OCI-LY1 (cell line): Measurements from ENCODE around the gene VARS1.

Experiments
- H2AFZ ChIP-seq: fragments of 200-600 bp; sonication (generic), shearing (Covaris generic); 2 replicates; pipeline ENCODE4 v1.6.0; 2014; ENCODE audit warnings: antibody characterized with exemption, mild to moderate bottlenecking, low read length
- H3F3A ChIP-seq: fragments of 200-600 bp; sonication (generic), shearing (Covaris generic); 2 replicates; pipeline ENCODE4 v1.6.0; 2014; ENCODE audit warnings: mild to moderate bottlenecking, antibody characterized with exemption, low read length, moderate library complexity; ENCODE audit not compliant: insufficient read depth
- H3K27ac ChIP-seq: fragments of 200-600 bp; sonication (generic); 2 replicates; pipeline ENCODE4 v1.5.1; 2014; ENCODE audit warnings: low read length, mixed run types, mild to moderate bottlenecking, low read depth; ENCODE audit not compliant: poor library complexity, severe bottlenecking
- H3K27me3 ChIP-seq: fragments of 200-600 bp; sonication (generic); 2 replicates; pipeline ENCODE4 v1.6.0; 2014; ENCODE audit warnings: antibody characterized with exemption, mild to moderate bottlenecking, low read length, moderate library complexity; ENCODE audit not compliant: insufficient read depth
- H3K36me3 ChIP-seq: fragments of 200-600 bp; sonication (generic); 2 replicates; pipeline ENCODE4 v1.6.1; 2014; ENCODE audit warnings: mild to moderate bottlenecking, antibody characterized with exemption, low read length, moderate library complexity, mixed read lengths; ENCODE audit not compliant: insufficient read depth
- H3K4me1 ChIP-seq: fragments of 200-600 bp; sonication (generic); 2 replicates; pipeline ENCODE4 v1.5.1; 2014; ENCODE audit warnings: mild to moderate bottlenecking, low read length, moderate library complexity; ENCODE audit not compliant: insufficient read depth, severe bottlenecking
- H3K4me2 ChIP-seq: fragments of 200-600 bp; sonication (generic), shearing (Covaris generic); 2 replicates; pipeline ENCODE4 v1.6.1; 2014; ENCODE audit warnings: low read length
- H3K4me3 ChIP-seq: fragments of 200-600 bp; sonication (generic); 2 replicates; pipeline ENCODE4 v1.5.1; 2014; ENCODE audit warnings: low read length, low read depth, mild to moderate bottlenecking, mixed read lengths; ENCODE audit not compliant: poor library complexity, severe bottlenecking
- H3K79me2 ChIP-seq: fragments of 200-600 bp; shearing (Covaris generic); 2 replicates; pipeline ENCODE4 v1.6.1; 2016; ENCODE audit warnings: mixed run types, low read length, mixed read lengths; ENCODE audit not compliant: insufficient read depth
- H3K9ac ChIP-seq: fragments of 200-600 bp; sonication (generic), shearing (Covaris generic); 2 replicates; pipeline ENCODE4 v1.6.1; 2014; ENCODE audit warnings: mild to moderate bottlenecking, low read length, mixed read lengths
- H3K9me2 ChIP-seq: fragments of 200-600 bp; sonication (generic), shearing (Covaris generic); 2 replicates; pipeline ENCODE4 v1.6.1; 2014; ENCODE audit warnings: low read depth, mild to moderate bottlenecking, low read length, mixed read lengths
- H3K9me3 ChIP-seq: fragments of 200-600 bp; shearing (Covaris generic); 2 replicates; pipeline ENCODE4 v1.6.1; 2014; ENCODE audit warnings: low read length, mixed read lengths
- H4K20me1 ChIP-seq: fragments of 200-600 bp; sonication (generic), shearing (Covaris generic); 2 replicates; pipeline ENCODE4 v1.6.0; 2016; ENCODE audit warnings: mild to moderate bottlenecking, low read length; ENCODE audit not compliant: insufficient read depth
- EZH2 ChIP-seq: fragments of 200-600 bp; sonication (generic), shearing (Covaris generic); IDR thresholded peaks from 2 replicates; pipeline ENCODE4 v1.8.0; 2017; ENCODE audit warnings: borderline replicate concordance, mixed run types, mild to moderate bottlenecking, antibody characterized with exemption, low read length, moderate library complexity, mixed read lengths
- TF ChIP-seq, protein P1 (sequence below): fragments of 200-600 bp; sonication (generic), shearing (Covaris generic); IDR thresholded peaks from 2 replicates; pipeline ENCODE4 v1.5.1; 2017; ENCODE audit warnings: mild to moderate bottlenecking, antibody characterized with exemption, low read length, moderate library complexity, mixed read lengths

Gene VARS1

DNA sequence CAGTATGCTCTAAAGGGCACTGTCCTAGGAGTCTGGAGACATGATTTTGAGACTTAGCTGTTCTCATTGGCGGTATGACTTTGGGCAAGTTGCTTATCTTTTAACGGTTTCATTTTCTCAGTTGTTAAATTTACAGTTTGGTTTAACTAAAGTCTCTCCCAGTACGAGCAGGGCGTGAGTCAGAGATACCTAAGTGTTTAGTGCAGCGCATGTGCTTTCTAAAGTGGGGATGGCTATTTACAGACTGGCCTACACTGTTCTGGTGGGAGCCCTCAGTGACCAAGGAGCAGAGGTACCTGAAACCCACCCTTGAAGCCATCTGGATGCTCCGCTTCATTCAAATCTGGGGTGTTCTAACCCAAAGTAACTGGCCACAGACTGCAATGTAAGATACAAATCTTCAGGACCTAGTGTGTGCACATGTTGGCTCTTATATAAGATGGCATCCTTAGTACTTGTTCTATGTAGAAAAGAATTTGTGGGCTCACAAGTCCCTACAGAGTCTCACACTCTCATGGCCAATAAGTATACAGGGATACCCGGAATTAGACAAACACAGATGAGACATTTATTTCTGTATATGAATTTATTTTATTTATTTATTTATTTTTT is 45.0 kb downstream of the VARS1 start:
- Histone ChIP-seq H3K4me1 (no peaks in the 10 kb centered on the region), H2AFZ (no peak overlapping the region), H3K4me2 (no peak overlapping the region), H3K27ac (no peak overlapping the region), H4K20me1 (no peaks in the 10 kb centered on the region), H3K9me3 (no peaks in the 10 kb centered on the region), H3F3A (no peaks in the 10 kb centered on the region), H3K27me3 (no peaks in the 10 kb centered on the region), H3K4me3 (no peak overlapping the region), H3K9me2 (no peaks in the 10 kb centered on the region), H3K9ac (no peak overlapping the region), H3K79me2 (no peaks in the 10 kb centered on the region), H3K36me3 (peaks cover 26% of the 10 kb centered on the region)
- TF ChIP-seq EZH2 = no peak
- TF ChIP-seq, protein P1, sequence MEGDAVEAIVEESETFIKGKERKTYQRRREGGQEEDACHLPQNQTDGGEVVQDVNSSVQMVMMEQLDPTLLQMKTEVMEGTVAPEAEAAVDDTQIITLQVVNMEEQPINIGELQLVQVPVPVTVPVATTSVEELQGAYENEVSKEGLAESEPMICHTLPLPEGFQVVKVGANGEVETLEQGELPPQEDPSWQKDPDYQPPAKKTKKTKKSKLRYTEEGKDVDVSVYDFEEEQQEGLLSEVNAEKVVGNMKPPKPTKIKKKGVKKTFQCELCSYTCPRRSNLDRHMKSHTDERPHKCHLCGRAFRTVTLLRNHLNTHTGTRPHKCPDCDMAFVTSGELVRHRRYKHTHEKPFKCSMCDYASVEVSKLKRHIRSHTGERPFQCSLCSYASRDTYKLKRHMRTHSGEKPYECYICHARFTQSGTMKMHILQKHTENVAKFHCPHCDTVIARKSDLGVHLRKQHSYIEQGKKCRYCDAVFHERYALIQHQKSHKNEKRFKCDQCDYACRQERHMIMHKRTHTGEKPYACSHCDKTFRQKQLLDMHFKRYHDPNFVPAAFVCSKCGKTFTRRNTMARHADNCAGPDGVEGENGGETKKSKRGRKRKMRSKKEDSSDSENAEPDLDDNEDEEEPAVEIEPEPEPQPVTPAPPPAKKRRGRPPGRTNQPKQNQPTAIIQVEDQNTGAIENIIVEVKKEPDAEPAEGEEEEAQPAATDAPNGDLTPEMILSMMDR = no peak

DNA sequence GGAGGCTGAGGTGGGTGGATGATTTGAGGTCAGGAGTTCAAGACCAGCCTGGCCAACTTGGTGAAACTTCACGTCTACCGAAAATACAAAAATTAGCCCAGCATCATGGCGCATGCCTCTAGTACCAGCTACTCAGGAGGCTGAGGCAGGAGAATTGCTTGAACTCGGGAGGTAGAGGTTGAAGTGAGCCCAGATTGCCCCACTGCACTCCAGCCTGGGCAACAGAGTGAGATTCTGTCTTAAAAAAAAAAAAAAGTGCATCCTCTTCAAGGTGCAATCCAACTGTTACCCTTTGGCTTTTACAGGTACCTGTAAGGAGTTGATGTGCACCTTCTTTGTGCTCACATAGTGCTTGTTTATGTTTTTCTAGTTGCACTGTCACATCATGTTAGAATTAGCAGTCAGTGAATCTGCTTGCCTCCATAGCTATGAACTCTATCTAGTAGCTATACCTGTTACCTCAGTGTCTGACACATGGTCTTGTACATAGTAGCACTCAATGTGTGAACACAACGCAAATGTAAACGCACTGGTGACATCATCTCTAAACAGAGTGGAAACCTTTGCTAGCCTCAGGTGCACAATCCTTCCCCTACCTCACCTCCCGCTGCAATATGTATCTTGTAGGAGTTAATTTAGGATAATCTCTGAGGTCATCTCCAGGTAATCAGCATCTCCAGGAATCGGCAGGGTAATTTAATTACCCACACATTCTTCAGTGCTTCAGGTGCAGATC is 46.1 kb downstream of the VARS1 start:
- H3K9me2 ChIP-seq = no peaks in the 10 kb centered on the region
- H3K79me2 ChIP-seq = no peaks in the 10 kb centered on the region
- no peak overlapping the region for H3K4me3 ChIP-seq
- H4K20me1 ChIP-seq = no peaks in the 10 kb centered on the region
- no peaks in the 10 kb centered on the region for H3K27me3 ChIP-seq
- no peak overlapping the region for H3K4me2 ChIP-seq
- no peak overlapping the region for H2AFZ ChIP-seq
- TF ChIP-seq EZH2 = no peak
- TF ChIP-seq, protein P1 = no peak
- H3K9ac ChIP-seq = no peak overlapping the region
- no peaks in the 10 kb centered on the region for H3F3A ChIP-seq
- H3K36me3 ChIP-seq = peaks cover 33% of the 10 kb centered on the region
- H3K27ac ChIP-seq = no peak overlapping the region
- H3K9me3 ChIP-seq = no peaks in the 10 kb centered on the region
- no peaks in the 10 kb centered on the region for H3K4me1 ChIP-seq
